ENCODE results near the gene KRTDAP. TPM values are rescaled to one million over a fixed set of nuclear protein-coding genes. Genes with fewer than 3 reads are reported as not detected.

Gene KRTDAP
- total and polyA plus RNA-seq, 9 of the 15 experiments (the other 6 are each of a cell fraction or from before 2014, with no cell fraction given): not detected

DNA sequence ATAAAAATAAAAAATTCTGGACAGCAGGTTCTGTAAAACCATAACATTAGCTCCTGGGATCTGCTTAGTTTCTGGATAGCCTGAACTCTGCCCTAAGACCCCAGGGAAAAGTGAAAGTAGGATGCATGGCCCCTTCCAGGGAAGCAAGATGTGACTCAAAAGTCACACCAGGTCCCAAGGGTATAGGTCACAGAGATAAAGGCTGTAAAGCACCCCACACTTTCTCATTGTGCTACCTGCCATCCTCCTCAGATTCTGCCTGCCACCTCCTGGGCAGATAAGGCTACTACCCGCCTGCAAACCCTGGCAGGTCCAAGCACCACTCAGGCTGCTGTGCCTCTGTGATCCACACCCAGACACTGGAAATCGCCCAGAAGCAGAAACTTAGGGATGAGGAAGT is 21.6 kb downstream of the KRTDAP start (continued):
- TF ChIP-seq, protein P1, sequence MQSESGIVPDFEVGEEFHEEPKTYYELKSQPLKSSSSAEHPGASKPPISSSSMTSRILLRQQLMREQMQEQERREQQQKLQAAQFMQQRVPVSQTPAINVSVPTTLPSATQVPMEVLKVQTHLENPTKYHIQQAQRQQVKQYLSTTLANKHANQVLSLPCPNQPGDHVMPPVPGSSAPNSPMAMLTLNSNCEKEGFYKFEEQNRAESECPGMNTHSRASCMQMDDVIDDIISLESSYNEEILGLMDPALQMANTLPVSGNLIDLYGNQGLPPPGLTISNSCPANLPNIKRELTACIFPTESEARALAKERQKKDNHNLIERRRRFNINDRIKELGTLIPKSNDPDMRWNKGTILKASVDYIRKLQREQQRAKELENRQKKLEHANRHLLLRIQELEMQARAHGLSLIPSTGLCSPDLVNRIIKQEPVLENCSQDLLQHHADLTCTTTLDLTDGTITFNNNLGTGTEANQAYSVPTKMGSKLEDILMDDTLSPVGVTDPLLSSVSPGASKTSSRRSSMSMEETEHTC (IDR thresholded peaks at IDR 0.05): no peak
- TF ChIP-seq, protein P2, sequence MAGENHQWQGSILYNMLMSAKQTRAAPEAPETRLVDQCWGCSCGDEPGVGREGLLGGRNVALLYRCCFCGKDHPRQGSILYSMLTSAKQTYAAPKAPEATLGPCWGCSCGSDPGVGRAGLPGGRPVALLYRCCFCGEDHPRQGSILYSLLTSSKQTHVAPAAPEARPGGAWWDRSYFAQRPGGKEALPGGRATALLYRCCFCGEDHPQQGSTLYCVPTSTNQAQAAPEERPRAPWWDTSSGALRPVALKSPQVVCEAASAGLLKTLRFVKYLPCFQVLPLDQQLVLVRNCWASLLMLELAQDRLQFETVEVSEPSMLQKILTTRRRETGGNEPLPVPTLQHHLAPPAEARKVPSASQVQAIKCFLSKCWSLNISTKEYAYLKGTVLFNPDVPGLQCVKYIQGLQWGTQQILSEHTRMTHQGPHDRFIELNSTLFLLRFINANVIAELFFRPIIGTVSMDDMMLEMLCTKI (IDR thresholded peaks at IDR 0.05; ENCODE audit: partially characterized antibody): no peak
- TF ChIP-seq, protein P3, sequence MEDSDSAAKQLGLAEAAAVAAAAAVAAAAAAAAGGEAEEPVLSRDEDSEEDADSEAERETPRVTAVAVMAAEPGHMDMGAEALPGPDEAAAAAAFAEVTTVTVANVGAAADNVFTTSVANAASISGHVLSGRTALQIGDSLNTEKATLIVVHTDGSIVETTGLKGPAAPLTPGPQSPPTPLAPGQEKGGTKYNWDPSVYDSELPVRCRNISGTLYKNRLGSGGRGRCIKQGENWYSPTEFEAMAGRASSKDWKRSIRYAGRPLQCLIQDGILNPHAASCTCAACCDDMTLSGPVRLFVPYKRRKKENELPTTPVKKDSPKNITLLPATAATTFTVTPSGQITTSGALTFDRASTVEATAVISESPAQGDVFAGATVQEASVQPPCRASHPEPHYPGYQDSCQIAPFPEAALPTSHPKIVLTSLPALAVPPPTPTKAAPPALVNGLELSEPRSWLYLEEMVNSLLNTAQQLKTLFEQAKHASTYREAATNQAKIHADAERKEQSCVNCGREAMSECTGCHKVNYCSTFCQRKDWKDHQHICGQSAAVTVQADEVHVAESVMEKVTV (CRISPR knock-in tag; IDR thresholded peaks at IDR 0.05): peak; percentile 79
- TF ChIP-seq RCOR1 (IDR thresholded peaks at IDR 0.05; ENCODE audit: borderline replicate concordance in 1 of 2, low read depth in 2 of 2, low read length in 2 of 2) (0 out of 4 replicates have a peak, but pooled peaks of 1 of the 2 experiments have one; percentile 24), ZNF124 (CRISPR knock-in tag; IDR thresholded peaks at IDR 0.05) (no peak), RFX7 (CRISPR knock-in tag; IDR thresholded peaks at IDR 0.05) (no peak), CTBP1 (IDR thresholded peaks at IDR 0.05; ENCODE audit: borderline replicate concordance) (peak; percentile 45; the same call in 1 of the 2 replicates), CBX8 (IDR thresholded peaks at IDR 0.05; ENCODE audit: borderline replicate concordance, extremely low read depth, low read depth, low read length, poor library complexity, severe bottlenecking) (no peak), FOXA1 (IDR thresholded peaks at IDR 0.05; ENCODE audit: borderline replicate concordance) (no peak), ZNF12 (CRISPR knock-in tag; IDR thresholded peaks at IDR 0.05) (no peak), NFE2L1 (tag; IDR thresholded peaks at IDR 0.05; ENCODE audit: borderline replicate concordance, low read depth) (no peak), NFATC3 (IDR thresholded peaks at IDR 0.05) (no peak), MBD2 (IDR thresholded peaks at IDR 0.05; ENCODE audit: borderline replicate concordance, low read depth) (no peak), ARID2 (IDR thresholded peaks at IDR 0.05) (peak; percentile 14; the same call in 1 of the 2 replicates), PHTF2 (CRISPR knock-in tag; IDR thresholded peaks at IDR 0.05) (no peak)
- TF ChIP-seq, protein P4, sequence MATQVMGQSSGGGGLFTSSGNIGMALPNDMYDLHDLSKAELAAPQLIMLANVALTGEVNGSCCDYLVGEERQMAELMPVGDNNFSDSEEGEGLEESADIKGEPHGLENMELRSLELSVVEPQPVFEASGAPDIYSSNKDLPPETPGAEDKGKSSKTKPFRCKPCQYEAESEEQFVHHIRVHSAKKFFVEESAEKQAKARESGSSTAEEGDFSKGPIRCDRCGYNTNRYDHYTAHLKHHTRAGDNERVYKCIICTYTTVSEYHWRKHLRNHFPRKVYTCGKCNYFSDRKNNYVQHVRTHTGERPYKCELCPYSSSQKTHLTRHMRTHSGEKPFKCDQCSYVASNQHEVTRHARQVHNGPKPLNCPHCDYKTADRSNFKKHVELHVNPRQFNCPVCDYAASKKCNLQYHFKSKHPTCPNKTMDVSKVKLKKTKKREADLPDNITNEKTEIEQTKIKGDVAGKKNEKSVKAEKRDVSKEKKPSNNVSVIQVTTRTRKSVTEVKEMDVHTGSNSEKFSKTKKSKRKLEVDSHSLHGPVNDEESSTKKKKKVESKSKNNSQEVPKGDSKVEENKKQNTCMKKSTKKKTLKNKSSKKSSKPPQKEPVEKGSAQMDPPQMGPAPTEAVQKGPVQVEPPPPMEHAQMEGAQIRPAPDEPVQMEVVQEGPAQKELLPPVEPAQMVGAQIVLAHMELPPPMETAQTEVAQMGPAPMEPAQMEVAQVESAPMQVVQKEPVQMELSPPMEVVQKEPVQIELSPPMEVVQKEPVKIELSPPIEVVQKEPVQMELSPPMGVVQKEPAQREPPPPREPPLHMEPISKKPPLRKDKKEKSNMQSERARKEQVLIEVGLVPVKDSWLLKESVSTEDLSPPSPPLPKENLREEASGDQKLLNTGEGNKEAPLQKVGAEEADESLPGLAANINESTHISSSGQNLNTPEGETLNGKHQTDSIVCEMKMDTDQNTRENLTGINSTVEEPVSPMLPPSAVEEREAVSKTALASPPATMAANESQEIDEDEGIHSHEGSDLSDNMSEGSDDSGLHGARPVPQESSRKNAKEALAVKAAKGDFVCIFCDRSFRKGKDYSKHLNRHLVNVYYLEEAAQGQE (IDR thresholded peaks at IDR 0.05; ENCODE audit: borderline replicate concordance): peak; percentile 87
- TF ChIP-seq, protein P4 (CRISPR knock-in tag; IDR thresholded peaks at IDR 0.05; ENCODE audit: low read depth): no peak

Measured in K562 (cell line).